Measurements from ENCODE around the gene PRKX. TPM values are rescaled to one million over a fixed set of nuclear protein-coding genes. Genes with fewer than 3 reads are reported as not detected.
"Not testable (repeated sequence)": the region's sequence is repeated elsewhere in the genome, so short reads cannot be mapped to it uniquely, and the experiment has no call there.

Gene PRKX
- total RNA-seq, 1 experiment from 2014 or later: 31.5 TPM

DNA sequence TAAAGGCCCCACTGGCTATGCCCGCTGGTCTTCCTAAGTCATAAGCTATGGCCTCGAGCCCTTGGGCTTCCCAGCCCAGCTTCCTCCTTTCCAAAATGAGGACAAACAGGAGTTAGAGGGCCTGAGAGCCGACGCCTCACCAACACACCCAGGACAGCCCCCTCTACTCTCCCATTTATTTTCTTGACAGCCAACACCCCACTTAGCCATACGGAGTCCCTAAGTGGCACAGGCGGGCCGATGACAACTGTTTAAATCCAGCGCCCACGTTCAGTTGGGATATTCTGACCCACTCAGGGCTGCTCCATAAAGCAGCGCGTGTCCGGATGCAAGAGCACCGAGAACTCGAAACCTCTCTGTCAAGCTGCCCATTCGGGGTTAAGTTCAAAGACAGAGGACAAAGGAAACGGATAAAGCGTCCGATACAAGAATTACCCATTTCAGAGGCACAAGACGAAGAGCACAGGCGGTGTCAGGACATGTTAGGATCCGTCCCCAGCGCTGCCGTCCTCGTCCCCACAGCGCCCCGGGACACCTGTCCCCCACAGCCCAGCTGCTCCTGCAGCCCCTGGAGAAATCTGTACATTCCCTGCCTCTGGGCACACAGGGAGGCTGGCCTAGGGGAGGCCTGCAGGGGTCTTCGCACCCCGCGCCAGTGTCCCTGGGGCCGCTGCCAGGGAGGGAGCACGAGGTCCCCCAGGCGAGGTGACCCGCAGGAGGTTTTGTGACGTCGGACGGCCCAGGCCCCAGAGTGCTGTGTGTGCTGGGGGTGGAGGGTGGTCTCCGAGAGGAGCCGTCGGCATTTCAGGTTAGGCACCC, 1.2 kb downstream of the PRKX start:
- no peak for DNase-seq (ENCODE audit: extremely low read depth, low read depth)

DNA sequence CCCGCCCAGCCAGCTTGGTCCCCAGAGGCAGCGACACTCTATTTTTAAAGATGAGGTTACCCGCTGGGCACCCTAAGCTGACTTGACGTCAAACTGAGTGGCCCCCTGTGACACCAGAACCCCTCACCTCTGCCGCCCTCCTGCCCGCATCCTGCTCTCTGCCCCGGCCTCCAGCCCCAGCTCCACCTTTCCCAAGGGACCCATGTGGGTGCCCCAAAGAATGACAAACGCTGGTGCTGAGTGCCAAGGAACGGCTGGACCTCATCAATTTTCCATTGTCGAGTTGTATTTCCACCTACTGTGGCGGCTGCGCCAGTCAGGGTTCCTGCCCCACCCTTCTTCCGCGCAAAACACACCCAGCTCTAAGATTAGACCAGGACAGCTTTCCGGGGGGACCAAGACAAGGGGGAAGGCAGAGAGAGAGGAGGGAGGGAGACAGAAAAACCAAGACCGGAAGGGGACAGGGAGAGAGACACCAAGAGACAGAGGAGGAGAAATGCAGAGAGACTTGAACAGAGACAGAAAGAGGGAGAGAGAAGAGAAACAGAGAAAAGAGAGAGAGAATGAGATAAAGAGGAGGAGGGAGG, 2.0 kb downstream of the PRKX start:
- no peak for DNase-seq (ENCODE audit: extremely low read depth, low read depth)

DNA sequence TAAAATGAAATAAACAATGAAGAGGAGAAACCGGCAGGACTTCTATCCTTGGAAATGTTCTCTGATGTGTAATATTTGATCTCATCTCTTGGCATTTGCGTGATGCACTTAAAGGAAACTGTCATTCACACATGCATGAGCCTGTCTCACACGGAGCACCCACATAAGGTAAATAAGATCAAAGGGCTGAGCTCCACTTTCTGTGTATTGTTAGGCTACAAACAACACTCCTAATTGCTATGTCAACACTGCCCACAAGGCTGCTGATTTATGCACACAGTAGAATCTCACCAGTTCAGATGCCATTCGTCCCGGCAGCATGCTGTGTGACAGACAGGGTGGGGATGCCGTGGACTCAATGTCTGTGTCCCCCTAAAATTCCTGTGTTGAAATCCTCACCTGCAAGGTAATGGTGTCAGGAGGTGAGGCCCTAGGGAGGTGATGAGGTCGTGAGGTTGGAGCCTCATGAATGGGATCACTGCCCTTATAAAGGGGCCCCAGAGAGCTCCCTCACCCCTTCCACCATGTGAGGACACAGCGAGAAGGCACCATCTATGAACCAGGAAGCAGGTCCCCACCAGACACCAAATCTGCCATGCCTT, 5.7 kb downstream of the PRKX start:
- not testable (repeated sequence) for DNase-seq (ENCODE audit: extremely low read depth, low read depth)

DNA sequence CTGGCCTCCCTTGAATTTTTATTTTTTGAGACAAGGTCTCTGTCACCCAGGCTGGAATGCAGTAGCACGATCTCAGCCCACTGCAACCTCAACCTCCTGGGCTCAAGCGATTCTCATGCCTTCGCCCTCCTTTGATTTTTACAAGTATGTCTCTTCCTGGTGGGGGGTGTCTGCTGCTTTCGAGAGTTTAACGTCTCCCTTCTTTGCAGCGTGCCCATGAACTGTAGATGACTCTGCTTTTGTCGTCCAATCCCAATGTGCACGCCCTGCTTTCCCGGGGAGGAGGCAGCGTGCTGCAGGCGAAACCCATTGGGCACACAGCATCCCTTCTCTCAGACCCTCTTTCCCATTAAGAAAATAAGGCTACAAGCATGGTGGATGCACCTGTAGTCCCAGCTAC, 7.0 kb downstream of the PRKX start:
- no peak for DNase-seq (ENCODE audit: extremely low read depth, low read depth)

DNA sequence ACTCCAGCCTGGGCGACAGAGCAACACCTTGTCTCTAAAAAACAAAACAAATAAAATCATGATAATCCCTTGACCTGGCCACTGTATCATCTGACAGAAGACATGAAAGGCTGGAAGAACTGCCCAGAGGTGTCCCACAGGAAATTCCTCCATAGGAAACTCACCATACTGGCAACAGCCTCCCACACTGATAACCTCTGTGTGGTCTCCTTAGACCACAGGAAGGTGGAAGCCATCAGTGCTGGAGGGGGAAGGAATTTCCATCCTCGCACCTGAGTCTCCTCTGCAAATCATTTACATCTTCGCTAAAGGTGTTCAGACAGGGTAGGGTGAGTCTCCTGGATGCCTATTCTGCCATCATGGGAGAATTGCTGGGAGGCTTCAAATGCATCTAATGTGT, 10.2 kb downstream of the PRKX start:
- DNase-seq (ENCODE audit: extremely low read depth, low read depth): not testable (repeated sequence)

DNA sequence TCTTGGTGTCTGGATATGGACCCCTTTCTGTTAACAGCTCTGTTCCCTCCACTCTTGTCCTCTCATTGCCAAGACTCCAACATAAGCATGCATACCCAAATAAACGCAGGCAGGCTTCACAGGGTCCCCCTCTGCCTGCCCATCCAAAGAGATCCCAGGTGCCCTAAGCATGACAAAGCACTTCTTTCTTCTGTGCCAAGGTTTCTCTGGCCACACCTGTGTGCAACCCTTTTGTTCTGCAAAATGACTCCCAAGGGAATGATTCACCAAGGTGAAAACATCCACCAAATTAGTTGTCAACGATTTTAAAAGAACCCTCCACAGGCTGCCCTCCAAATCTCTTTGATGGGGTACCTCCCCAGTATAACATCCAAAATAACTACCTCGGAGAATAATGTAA, 11.4 kb downstream of the PRKX start:
- DNase-seq (ENCODE audit: extremely low read depth, low read depth): not testable (repeated sequence)

DNA sequence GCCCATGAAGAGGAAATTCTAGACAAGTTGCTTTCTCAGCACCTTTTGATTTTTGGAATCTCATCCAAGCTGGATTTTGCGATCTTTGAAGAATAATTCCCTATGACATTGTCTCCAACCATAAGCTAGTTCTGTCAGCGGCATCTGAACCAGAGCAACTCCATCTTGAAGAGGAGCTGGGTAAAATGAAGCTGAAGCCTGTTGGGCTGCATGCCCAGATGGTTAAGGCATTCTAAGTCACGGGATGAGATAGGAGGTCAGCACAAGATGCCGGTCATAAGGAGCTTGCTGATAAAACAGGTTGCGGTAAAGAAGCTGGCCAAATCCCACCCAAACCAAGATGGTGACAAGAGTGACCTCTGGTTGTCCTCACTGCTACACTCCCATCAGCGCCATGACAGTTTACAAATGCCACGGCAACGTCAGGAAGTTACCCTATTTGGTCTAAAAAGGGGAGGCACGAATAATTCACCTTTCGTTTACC, 12.0 kb downstream of the PRKX start:
- not testable (repeated sequence) for DNase-seq (ENCODE audit: extremely low read depth, low read depth)

DNA sequence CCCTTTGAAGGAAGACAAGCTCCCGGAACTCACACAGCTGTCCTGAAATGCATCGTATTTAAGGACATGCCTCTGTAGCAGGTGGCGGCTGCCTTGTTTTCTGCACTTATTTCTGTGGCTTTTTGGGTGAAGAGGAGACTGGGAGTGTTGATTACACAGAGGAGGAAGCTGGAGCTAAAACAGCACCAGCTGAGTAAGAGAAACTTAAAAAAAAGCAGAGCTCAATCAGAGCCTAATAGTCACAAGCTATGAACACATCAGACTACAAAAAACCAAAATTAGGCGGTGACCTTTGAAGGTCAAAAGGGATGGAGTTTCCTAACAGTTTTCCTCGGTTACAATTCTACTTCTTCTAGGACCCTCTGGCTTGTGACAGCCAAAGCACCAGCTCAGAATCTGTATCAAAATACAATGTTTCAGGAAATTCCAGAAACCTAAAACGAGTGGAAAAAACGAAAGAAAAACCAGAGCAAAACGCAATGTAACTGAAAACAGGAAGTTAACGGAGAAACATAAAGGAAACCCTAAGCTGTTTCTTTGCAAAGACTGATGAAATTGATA, 13.5 kb downstream of the PRKX start:
- DNase-seq (ENCODE audit: extremely low read depth, low read depth): no peak

DNA sequence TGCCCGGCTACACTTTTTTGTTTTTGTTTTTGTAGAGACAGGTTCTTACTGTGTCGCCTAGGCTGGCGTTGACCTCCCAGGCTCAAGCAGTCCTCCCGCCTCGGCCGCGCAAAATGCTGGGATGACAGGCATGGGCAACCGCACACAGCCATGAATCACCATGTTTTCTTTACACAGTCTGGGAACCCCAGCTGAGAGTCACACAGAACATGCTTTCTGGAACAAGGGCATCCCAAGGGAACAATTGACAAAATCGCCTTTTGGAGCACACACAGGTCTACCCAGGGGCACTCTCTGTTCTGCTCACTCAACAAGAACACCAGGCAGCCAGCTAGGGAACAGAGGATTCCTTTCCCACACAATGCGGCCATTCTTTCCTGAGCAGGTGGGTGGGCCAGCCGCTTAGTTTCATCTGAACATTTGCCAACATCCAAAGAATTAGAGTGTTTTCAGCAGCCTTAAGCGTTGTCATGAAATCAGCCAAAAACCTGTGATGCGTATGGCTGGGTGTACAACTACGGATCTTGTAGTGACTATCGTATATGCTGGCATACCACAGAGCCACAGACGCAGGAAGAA, 15.7 kb downstream of the PRKX start:
- no peak for DNase-seq (ENCODE audit: extremely low read depth, low read depth)

DNA sequence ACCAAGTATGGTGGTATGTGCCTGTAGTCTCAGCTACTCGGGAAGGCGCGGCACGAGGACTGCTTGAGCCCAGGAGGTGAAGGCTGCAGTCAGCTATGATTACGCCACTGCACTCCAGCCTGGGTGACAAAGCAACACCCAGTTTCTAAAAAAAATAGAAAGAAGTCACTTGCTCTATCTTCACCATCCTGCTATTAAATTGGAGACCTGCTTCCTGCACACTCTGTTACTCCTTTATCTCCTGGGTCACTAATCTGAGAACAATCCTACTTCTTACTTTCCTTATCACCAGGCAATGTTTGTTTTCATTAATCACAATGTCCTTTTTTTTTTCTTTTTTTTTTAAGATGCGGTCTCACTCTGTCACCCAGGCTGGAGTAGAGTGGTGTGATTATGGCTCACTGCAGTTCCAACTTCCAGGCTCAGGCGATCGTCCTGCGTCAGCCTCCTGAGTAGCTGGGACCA, 16.2 kb downstream of the PRKX start:
- no peak for DNase-seq (ENCODE audit: extremely low read depth, low read depth)

DNA sequence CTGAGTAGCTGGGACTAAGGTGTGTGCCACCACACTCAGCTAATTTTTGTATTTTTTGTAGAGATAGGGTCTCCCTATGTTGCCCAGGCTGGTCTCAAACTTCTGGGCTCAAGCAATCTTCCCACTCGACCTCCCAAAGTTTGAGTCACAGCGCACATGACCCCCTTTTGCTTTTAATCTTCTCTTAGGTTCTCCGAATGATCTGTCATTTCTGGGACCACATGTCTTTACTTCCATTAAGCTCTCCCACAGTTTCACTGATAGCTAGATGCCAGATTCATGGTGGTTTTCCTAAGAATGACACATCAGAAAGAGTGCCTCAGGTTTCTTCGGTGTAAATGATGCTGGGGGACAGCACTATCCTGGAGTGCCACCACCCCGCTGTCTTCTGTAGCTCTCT, 17.9 kb downstream of the PRKX start:
- DNase-seq (ENCODE audit: extremely low read depth, low read depth): no peak

DNA sequence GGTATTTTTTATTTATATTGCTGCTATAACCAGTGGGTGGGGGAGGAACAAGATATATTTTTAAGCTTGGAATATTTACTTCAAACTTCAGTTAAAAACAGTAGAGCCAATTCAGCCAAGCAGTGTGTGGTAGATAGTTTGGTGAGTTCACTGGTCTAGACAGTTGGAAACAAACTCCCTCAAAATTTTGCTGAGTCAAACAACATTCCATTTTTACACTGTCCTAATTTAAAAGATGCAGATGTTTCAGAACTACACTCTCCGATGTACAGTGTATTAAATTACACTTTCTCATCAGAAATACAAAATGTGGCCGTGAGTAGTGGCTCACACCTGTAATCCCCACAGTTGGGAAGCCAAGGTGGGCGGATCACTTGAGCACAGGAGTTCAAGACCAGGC, 23.3 kb downstream of the PRKX start:
- DNase-seq (ENCODE audit: extremely low read depth, low read depth): no peak

DNA sequence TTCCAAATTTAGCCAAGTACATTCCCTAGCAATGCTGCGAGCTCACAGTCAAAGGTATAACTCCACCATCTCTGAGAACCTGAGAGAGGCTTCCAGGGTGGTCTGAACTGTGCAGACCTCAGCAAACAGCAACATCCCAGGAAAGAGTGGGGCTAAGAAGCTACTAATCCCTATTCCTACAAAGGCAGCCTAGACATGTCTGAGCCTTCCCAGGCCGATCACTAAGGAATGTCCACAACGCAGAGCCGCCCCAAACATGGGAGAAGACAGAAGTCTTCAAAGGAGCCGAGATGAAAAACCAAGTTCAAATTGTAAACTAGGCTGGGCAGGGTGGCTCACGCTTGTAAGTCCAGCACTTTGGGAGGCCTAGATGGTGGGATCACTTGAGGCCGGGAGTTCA, 30.2 kb downstream of the PRKX start:
- DNase-seq (ENCODE audit: extremely low read depth, low read depth): not testable (repeated sequence)

DNA sequence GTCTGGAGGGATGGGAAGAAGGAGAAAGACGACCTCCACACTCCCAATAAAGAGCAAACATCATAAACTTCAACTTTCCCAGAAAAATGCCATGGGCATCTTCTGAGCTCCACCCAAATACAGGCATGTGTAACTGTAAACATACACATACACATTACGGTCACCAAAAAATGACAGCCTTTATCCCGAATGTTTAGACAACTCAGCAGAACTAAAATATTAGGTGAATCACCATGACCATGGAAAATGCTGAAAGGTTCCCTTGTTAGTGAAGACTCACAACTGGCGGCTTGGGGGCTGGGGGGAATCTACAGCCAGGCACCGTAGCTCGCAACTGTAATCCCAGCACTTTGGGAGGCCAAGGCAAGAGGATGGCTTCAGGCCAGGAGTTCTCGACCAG, 33.0 kb downstream of the PRKX start:
- no peak for DNase-seq (ENCODE audit: extremely low read depth, low read depth)

DNA sequence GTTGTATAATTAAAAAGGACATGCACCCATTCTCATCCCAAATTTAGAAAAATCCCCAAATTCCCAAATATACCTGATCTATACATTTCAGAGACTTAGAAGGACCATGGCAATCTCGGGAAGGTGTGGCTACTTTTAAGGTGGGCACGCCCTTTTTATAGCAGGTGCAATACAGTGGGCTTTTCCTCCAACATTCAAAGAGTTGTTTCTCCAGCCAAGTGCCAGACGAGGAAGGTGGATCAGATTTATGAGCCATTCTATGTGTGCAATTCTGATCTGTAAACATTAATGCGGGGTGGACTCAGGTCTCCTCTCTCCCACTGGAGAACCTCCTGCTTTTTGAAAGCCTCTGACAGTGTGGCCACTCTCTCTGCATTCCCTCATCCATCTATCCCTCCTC, 33.8 kb downstream of the PRKX start:
- no peak for DNase-seq (ENCODE audit: extremely low read depth, low read depth)

DNA sequence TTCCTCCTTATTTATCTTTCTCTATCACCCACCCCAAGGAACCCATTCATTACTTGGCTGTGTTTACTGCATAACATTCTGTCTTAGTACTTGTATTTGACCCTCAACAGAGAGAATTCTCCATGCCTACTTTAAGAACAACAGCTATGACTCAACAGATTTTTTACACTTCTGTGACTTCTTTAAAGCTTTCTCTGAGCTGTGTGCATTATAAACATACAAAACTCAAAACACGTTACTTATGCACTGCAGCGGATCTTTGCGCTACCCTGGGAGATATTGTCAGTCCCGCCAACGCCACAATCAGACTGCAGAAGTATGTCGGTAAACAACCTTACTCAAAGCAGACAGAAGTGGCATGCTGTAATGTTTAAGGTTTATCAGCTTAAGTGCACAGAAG, 35.1 kb downstream of the PRKX start:
- DNase-seq (ENCODE audit: extremely low read depth, low read depth): no peak

DNA sequence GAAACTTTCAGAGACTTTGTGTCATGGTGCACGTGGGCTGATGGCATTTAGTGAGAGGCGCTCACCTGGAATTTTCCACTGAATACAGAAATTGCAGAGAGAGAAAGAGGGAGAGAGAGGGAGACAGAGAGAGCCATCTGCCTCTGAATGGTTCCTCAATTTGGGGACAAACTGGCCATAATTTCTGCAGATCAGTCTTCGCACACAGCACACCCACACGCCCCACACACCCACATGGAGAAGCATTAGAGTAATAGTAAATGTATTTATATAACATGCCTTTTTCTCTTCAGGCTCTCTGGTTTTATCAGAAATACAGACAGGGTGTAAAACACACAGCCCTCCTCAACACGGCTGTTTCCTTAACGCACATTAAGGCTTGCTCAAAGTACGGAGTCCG, 38.6 kb downstream of the PRKX start:
- DNase-seq (ENCODE audit: extremely low read depth, low read depth): no peak

DNA sequence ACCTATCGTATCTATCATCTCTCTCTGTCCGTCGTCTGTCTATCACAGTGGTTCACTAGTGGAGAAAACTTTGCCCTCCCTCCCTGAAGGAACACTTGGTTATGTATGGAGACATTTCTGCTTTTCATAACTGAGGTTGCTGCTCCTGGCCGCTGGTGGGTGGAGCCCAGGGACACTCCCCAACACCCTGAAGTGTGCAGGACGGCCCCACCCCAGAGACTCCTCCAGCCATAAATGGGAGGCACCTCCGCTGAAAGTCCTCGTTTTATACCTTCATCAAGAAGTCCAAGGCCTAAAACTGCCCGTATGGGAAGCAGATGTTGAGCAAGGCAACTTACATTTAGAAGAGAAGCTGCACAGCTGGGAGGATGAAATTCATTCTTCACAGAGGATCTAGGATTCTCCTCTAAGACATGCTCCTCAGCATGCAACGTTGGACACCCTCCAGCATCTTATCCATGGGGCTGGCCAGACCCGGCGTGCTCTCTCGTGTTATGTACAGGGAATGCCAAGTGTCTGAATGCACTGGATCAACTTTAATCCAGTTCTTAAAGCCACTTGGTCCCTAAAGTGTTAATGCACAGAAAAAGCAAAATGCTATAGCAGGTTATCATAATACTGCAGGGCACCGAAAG, 43.5 kb downstream of the PRKX start:
- no peak for DNase-seq (ENCODE audit: extremely low read depth, low read depth)

DNA sequence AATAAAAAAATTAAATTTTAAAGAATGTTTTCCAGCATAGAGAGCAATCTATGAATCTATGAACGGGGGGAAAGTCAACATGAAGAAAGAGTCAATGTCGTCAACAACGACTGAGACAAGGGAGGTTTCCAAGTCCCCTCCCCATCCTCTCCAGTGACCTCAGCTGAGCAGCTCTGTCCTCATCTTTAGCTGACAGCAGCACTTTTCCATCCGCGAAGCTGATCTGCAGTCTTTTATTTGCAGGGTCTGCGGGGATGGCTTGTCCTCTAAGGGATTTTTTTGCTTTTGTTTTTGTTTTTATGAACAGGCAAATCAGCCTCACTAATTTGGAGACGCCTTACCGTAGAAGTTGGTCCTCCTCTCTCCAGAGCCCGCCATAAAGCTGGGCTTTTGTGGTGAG, 46.5 kb downstream of the PRKX start:
- DNase-seq (ENCODE audit: extremely low read depth, low read depth): no peak

DNA sequence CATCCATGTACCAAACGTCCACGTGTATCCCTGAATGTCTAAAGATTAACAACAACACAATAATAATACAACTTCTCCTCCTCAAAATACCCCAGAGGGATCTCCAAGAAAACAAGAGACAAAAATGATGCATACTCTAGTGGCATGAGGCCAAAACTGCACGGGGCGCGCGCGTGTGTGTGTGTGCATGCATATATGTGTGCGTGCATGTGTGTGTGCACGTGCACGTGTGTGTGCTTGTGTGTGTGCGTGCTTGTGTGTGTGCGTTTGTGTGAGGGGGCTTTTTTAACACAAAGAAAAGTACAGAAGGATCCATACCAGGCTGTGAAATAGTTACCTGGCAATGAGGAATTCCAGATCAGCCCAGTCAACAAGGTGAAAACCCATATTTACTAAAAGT, 48.5 kb downstream of the PRKX start:
- DNase-seq (ENCODE audit: extremely low read depth, low read depth): no peak
